GOT3 (cell line): Measurements from ENCODE around the gene PRDM1.

ENCODE experiments used
- DNase-seq: peaks from one replicate; lab custom pipeline; 2025; ENCODE audit warnings: mixed read lengths; lab: John Stamatoyannopoulos, UW

Gene PRDM1

GRCh38 chr6:106097411-106098231 is 11.5 kb downstream of the PRDM1 start:
- DNase-seq, result no peak

- DNase-seq, result no peak
Observed at GRCh38 chr6:106098383-106099234, 12.5 kb downstream of the PRDM1 start.

DNA sequence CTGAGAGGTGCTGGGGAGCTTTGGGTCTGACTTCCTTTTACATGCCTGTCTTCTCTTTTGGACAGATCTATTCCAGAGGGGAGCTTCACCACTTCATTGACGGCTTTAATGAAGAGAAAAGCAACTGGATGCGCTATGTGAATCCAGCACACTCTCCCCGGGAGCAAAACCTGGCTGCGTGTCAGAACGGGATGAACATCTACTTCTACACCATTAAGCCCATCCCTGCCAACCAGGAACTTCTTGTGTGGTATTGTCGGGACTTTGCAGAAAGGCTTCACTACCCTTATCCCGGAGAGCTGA is 13.1 kb downstream of the PRDM1 start:
- no peak for DNase-seq

DNA sequence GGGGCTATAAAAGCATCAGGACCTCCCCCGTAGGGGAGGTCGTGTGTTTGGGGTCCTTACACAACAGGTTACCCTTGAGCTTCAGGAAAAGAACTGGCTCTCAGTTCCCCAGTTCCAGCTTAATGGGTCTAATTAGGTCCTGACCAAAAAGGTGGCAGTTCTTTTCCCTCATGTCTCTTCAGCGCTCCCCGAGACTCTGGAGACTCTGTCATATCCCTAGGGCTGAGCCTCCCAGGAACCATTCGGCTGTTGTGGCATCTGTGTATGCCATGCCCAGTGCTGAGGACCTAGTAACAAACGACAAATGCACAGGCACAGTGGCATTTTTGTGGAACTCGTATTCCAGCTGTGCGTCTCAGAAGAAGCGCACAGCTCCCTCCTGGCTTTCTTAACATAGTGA is 14.6 kb downstream of the PRDM1 start:
- no peak for DNase-seq

GRCh38 chr6:106101466-106101865 is 15.3 kb downstream of the PRDM1 start:
- DNase-seq, result no peak

DNA sequence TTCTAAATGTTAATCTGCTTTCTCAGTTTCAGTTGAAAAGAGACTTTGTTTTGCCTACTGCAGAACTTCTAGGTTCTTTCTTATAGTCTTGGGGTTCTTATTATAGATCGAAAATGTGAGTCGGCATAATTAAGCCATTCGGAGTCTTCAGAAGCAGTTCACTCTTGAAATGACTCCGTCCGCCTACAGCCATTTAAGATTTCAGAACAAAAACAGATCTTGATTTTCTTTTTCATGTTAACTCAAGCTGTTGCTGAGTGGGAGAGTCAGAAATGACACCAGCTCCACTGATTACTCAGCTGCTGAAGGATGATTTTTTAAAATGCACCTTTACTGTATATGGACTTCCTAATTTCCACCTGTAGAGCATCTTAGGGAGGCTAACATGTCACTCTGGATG is 15.9 kb downstream of the PRDM1 start:
- DNase-seq, result no peak

DNA sequence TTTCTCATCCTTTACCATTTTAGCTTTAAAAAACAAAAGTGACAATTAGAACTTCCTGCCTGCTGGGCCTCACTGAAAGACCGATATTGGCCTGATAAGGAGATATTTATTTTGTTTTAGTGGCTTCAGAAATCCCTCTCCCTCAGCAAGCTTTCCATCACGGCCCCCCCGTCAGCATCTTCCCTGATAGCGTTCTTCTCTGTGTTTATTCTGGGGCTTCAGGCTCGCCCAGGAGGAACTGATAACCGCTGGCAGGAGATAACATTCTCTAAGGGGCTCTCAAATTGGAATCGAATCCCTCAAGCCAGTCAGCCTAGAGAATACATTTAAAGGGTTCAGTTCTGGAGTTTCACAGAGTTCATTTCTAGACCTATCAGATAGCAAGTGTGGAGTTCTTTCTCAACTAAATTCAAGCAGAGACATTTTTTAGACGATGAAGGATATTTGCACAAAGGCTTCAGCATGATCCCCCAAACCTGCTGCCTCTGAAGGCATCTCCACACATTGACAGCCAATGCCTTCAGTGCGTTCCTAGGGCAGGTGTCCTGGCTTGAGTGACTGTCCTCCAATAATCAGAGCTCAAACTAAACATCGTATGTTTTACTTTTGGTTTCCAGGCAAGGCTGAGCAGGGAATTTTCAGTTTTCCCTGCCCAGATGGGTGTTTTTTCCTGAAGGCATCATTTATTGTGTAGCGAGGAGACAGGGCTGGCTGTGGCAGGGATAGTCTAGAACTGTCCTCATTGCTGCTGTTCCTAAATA is 17.0 kb downstream of the PRDM1 start:
- no peak for DNase-seq

DNA sequence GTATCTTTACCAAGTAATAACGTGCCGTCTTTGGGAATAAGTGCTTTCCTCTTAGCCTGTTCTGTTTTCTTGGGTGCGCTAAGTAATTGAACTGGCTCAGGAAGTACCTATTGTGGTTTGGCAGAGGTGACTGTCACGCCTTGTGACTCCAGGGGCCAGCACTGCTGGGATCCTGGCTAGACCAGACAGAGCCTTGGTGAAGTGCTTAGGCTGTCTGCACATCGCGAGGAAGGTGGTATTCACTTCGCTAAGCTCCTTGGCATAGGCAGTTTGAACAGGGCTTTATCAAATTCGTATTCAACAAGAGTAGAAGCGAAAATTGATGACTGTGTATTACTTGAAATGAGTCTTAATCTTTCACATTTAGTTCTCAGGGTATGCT is 17.6 kb downstream of the PRDM1 start:
- no peak for DNase-seq

- no peak for DNase-seq
Observed at GRCh38 chr6:106104476-106104875, 18.3 kb downstream of the PRDM1 start.

DNA sequence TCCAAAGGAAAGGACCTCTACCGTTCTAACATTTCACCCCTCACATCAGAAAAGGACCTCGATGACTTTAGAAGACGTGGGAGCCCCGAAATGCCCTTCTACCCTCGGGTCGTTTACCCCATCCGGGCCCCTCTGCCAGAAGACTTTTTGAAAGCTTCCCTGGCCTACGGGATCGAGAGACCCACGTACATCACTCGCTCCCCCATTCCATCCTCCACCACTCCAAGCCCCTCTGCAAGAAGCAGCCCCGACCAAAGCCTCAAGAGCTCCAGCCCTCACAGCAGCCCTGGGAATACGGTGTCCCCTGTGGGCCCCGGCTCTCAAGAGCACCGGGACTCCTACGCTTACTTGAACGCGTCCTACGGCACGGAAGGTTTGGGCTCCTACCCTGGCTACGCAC is 18.8 kb downstream of the PRDM1 start:
- no peak for DNase-seq

- no peak for DNase-seq
Observed at GRCh38 chr6:106105493-106105892, 19.4 kb downstream of the PRDM1 start.

GRCh38 chr6:106106276-106107042 is 20.3 kb downstream of the PRDM1 start:
- no peak for DNase-seq

GRCh38 chr6:106107043-106107613 is 21.0 kb downstream of the PRDM1 start:
- DNase-seq, result no peak

DNA sequence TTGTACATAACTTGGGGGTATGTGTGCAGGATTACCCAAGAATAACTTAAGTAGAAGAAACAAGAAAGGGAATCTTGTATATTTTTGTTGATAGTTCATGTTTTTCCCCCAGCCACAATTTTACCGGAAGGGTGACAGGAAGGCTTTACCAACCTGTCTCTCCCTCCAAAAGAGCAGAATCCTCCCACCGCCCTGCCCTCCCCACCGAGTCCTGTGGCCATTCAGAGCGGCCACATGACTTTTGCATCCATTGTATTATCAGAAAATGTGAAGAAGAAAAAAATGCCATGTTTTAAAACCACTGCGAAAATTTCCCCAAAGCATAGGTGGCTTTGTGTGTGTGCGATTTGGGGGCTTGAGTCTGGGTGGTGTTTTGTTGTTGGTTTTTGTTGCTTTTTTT is 22.0 kb downstream of the PRDM1 start:
- no peak for DNase-seq

- no peak for DNase-seq
Observed at GRCh38 chr6:106109029-106109428, 22.9 kb downstream of the PRDM1 start.

DNA sequence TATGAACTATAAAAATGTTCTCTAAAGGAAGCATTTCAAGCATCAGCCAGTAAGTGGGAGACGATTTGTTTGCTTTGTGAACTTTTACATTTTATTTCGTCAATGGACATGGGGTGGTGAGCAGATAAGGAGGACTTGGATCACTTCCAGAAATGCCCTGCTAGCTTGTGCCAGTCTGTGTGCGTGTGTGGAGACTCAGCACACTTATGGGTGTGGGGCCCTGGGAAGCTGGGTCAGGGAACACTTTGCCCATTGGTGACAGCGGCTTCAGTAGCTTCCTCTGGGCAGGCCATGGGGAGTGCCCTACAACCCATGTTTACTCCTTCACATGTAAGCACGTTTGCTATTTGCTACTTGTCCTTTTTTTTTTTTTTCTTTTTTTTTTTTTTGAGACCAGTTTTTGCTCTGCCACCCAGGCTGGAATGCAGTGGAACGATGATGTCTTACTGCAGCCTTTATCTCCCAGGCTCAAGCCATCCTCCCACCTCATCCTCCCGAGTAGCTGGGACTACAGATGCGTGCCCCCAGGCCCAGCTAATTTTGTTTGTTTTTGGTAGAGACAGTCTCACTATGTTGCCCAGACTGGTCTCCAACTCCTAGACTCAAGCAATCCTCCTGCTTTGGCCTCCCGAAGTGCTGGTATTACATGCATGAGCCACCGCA is 24.2 kb downstream of the PRDM1 start:
- no peak for DNase-seq

DNA sequence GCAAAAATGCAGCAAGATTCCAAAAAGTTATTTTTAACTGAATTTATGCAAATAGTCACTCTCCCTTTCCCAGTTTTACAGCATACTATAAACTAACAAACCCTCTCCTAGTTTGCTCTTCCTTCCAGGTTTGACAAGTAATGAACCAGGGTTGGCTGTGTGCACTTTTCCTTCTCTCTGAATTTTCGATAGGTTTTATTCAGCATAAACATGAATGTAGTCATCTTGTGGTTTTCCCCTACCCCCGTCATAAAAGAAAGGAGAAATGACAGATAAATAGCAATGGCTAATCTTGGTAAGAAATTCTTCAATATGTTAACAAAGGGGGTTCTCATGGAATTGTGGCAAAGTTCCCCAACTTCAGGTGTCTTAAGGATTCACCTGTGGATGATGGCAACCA is 26.3 kb downstream of the PRDM1 start:
- no peak for DNase-seq

GRCh38 chr6:106113256-106113959 is 27.3 kb downstream of the PRDM1 start:
- DNase-seq, result no peak

GRCh38 chr6:106114492-106114891 is 28.4 kb downstream of the PRDM1 start:
- no peak for DNase-seq

GRCh38 chr6:106115286-106115685 is 29.1 kb downstream of the PRDM1 start:
- DNase-seq, result no peak
